Activated CD4-positive, alpha-beta T cell treated with anti-CD3 and anti-CD28 coated beads, Interleukin-2, Interleukin-4, amounts not matched to agents 100 ng/mL and 50 ng/mL, durations not matched to agents 16 hours and 8 hours (primary cell): ENCODE results near the gene SLC16A5.
"Not testable (repeated sequence)": the region's sequence is repeated elsewhere in the genome, so short reads cannot be mapped to it uniquely, and the experiment has no call there.

Experiments
- DNase-seq: peaks from one replicate; pipeline ENCODE4 v3.0.0-alpha.2; 2020; ENCODE audit warnings: low spot score

Gene SLC16A5

GRCh38 chr17:75064460-75064859 is 23.3 kb upstream of the SLC16A5 start:
- DNase-seq: no peak

- no peak for DNase-seq
Measured at GRCh38 chr17:75064867-75065561, 22.7 kb upstream of the SLC16A5 start.

- peak; percentile 52 for DNase-seq
Measured at GRCh38 chr17:75065562-75066151, 22.1 kb upstream of the SLC16A5 start.

- peak; percentile 62 for DNase-seq
Measured at GRCh38 chr17:75067856-75068255, 19.9 kb upstream of the SLC16A5 start.

- no peak for DNase-seq
Measured at GRCh38 chr17:75068750-75069149, 19.0 kb upstream of the SLC16A5 start.

GRCh38 chr17:75069783-75070182 is 18.0 kb upstream of the SLC16A5 start:
- DNase-seq: no peak

GRCh38 chr17:75071478-75072271 is 16.1 kb upstream of the SLC16A5 start:
- not testable (repeated sequence) for DNase-seq

- DNase-seq: not testable (repeated sequence)
Measured at GRCh38 chr17:75072909-75073308, 14.8 kb upstream of the SLC16A5 start.

- no peak for DNase-seq
Measured at GRCh38 chr17:75073618-75074047, 14.1 kb upstream of the SLC16A5 start.

- DNase-seq: no peak
Measured at GRCh38 chr17:75074532-75074931, 13.2 kb upstream of the SLC16A5 start.

- DNase-seq: no peak
Measured at GRCh38 chr17:75075597-75076336, 12.0 kb upstream of the SLC16A5 start.

GRCh38 chr17:75077072-75077495 is 10.7 kb upstream of the SLC16A5 start:
- no peak for DNase-seq

- peak; percentile 27 for DNase-seq
Measured at GRCh38 chr17:75077496-75078283, 10.1 kb upstream of the SLC16A5 start.

- no peak for DNase-seq
Measured at GRCh38 chr17:75078284-75079022, 9.3 kb upstream of the SLC16A5 start.

GRCh38 chr17:75079023-75079373 is 8.8 kb upstream of the SLC16A5 start:
- DNase-seq: no peak

- no peak for DNase-seq
Measured at GRCh38 chr17:75081611-75082540, 5.9 kb upstream of the SLC16A5 start.

GRCh38 chr17:75082683-75083082 is 5.1 kb upstream of the SLC16A5 start:
- no peak for DNase-seq

- DNase-seq: no peak
Measured at GRCh38 chr17:75084039-75084660, 3.6 kb upstream of the SLC16A5 start.

- no peak for DNase-seq
Measured at GRCh38 chr17:75086496-75087181, 1.1 kb upstream of the SLC16A5 start.
